OCI-LY7 (cell line): Measurements from ENCODE around the gene PHF19. TPM values are rescaled to one million over a fixed set of nuclear protein-coding genes. Genes with fewer than 3 reads are reported as not detected.

Experiments used
- BruUV-seq: library from RNA; stranded (reverse); fragments of 400-500 nt; replicated peaks from 2 replicates; lab custom pipeline; 2021; lab: Mats Ljungman, UMichigan
- CTCF ChIA-PET: fragments of 300-600 bp; sonication (Branson Sonifier 250); formaldehyde crosslinking; loops from one replicate; lab custom pipeline; 2022; ENCODE audit warnings: antibody characterized with exemption; ENCODE audit not compliant: unreplicated experiment; lab: Charles Lee
- POLR2A ChIA-PET: fragments of 300-600 bp; sonication (Branson Sonifier 250); formaldehyde crosslinking; loops from one replicate; lab custom pipeline; 2022; ENCODE audit warnings: antibody characterized with exemption; lab: Charles Lee
- DNase-seq: peaks from one replicate; pipeline ENCODE4 v3.0.0-alpha.2; 2015; ENCODE audit warnings: low spot score
- H2AFZ ChIP-seq: fragments of 200-600 bp; sonication (generic), shearing (Covaris generic); 2 replicates; pipeline ENCODE4 v1.6.1; 2014; ENCODE audit warnings: mild to moderate bottlenecking, antibody characterized with exemption, low read length, moderate library complexity
- H3K27ac ChIP-seq: fragments of 200-600 bp; sonication (generic); 2 replicates; pipeline ENCODE4 v1.5.1; 2014; ENCODE audit warnings: mixed run types, low read depth, mild to moderate bottlenecking, moderate library complexity, low read length, inconsistent platforms; ENCODE audit not compliant: poor library complexity, severe bottlenecking
- H3K36me3 ChIP-seq: fragments of 200-600 bp; sonication (generic); 2 replicates; pipeline ENCODE4 v1.6.1; 2014; ENCODE audit warnings: mild to moderate bottlenecking, antibody characterized with exemption, low read length, moderate library complexity, mixed read lengths; ENCODE audit not compliant: insufficient read depth
- H3K4me1 ChIP-seq: fragments of 200-600 bp; sonication (generic); 2 replicates; pipeline ENCODE4 v1.5.1; 2014; ENCODE audit warnings: mild to moderate bottlenecking, low read length; ENCODE audit not compliant: insufficient read depth, poor library complexity, severe bottlenecking
- H3K4me2 ChIP-seq: fragments of 200-600 bp; sonication (generic); 2 replicates; pipeline ENCODE4 v1.6.1; 2014; ENCODE audit warnings: mild to moderate bottlenecking, low read length
- H3K4me3 ChIP-seq: fragments of 200-600 bp; sonication (generic); 2 replicates; pipeline ENCODE4 v1.5.1; 2014; ENCODE audit warnings: mild to moderate bottlenecking, low read depth, low read length; ENCODE audit not compliant: poor library complexity, severe bottlenecking
- H3K79me2 ChIP-seq: fragments of 200-600 bp; sonication (generic); 2 replicates; pipeline ENCODE4 v1.6.1; 2016; ENCODE audit warnings: low read depth, mild to moderate bottlenecking, low read length, moderate library complexity, mixed read lengths; ENCODE audit not compliant: insufficient read depth
- H3K9me2 ChIP-seq: fragments of 200-600 bp; sonication (generic); 2 replicates; pipeline ENCODE4 v1.6.1; 2016; ENCODE audit warnings: mild to moderate bottlenecking, low read length, mixed read lengths; ENCODE audit not compliant: insufficient read depth
- H3K9me3 ChIP-seq: fragments of 200-600 bp; sonication (generic); 2 replicates; pipeline ENCODE4 v1.6.1; 2014; ENCODE audit warnings: mild to moderate bottlenecking, mixed run types, low read length, mixed read lengths
- H4K20me1 ChIP-seq: fragments of 200-600 bp; sonication (generic); 2 replicates; pipeline ENCODE4 v1.6.1; 2014; ENCODE audit warnings: mild to moderate bottlenecking, antibody characterized with exemption, low read length, moderate library complexity, mixed read lengths; ENCODE audit not compliant: insufficient read depth
- EZH2phosphoT487 ChIP-seq: fragments of 200-600 bp; sonication (generic); IDR thresholded peaks from 2 replicates; pipeline ENCODE4 v1.6.1; 2018; ENCODE audit warnings: low read depth, borderline replicate concordance, mild to moderate bottlenecking, mixed run types, antibody characterized with exemption, low read length, moderate library complexity, mixed read lengths
- intact Hi-C: fragments of 100-400 bp; cut with micrococcal nuclease; formaldehyde crosslinking; loops from one replicate; pipeline ENCODE4 v1.10.0; 2022; ENCODE audit not compliant: unreplicated experiment
- total RNA-seq, 2 experiments: library from RNA; depleted of rRNA in 1 of 2; stranded (reverse); fragments of >200 nt in 1 of 2; shearing (Covaris generic) in 1 of 2; gene quantifications; 2 replicates each; pipeline ENCODE4 v1.2.3, GENCODE V29; 2014 to 2022
- TF ChIP-seq, protein P1 (sequence below): fragments of 200-600 bp; sonication (generic); conservative IDR thresholded peaks from 2 replicates; pipeline ENCODE4 v1.5.1; 2014; ENCODE audit warnings: mild to moderate bottlenecking, antibody characterized with exemption, low read length, moderate library complexity, mixed read lengths

PHF19 gene
- total RNA-seq, 2 experiments from 2014 or later, result 102 to 214 TPM

DNA sequence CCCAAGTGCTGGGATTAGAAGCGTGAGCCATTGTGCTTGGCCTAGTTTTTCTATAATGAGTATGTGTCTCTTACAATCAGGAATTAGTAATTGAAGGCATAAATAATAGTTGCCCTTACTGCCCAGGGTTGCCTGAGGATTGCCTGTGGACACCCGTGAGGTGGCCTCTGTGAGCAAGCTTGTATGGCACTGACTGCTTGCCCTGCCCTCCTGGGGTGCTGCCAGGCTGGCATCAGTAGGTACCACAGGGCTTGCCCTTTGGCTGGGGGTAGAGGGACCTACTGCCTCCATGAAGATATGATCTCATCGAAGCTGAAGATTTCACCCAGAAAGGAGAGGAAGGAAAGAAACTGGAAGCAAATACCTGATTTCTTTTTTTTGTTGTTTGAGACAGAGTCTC is 23.8 kb upstream of the PHF19 start:
- ChIA-PET POLR2A (interaction anchor here (0.8 to 7.0 kb wide), 9 partner anchors 8 to 38 kb away, joined by 3 to 100 read pairs (median 6); no protein-coding TSS in a partner anchor), CTCF (interaction anchor here (2.5 kb wide), 1 partner anchor 8 kb away, joined by 15 read pairs; no protein-coding TSS in a partner anchor)
- Histone ChIP-seq H3K27ac (peak overlapping the region; percentile 97), H2AFZ (no peak overlapping the region), H3K4me1 (peaks cover 99% of the 10 kb centered on the region), H3K36me3 (peaks cover 10% of the 10 kb centered on the region; the same call in 1 of the 2 replicates), H3K9me3 (no peaks in the 10 kb centered on the region), H3K4me2 (peak overlapping the region; percentile 80), H3K4me3 (no peak overlapping the region), H4K20me1 (no peaks in the 10 kb centered on the region), H3K9me2 (no peaks in the 10 kb centered on the region), H3K79me2 (no peaks in the 10 kb centered on the region; the same call in 1 of the 2 replicates)
- no peak for DNase-seq
- no TSS peak for BruUV-seq
- intact Hi-C loops, result no loop called here
- no peak for TF ChIP-seq EZH2phosphoT487
- TF ChIP-seq, protein P1, sequence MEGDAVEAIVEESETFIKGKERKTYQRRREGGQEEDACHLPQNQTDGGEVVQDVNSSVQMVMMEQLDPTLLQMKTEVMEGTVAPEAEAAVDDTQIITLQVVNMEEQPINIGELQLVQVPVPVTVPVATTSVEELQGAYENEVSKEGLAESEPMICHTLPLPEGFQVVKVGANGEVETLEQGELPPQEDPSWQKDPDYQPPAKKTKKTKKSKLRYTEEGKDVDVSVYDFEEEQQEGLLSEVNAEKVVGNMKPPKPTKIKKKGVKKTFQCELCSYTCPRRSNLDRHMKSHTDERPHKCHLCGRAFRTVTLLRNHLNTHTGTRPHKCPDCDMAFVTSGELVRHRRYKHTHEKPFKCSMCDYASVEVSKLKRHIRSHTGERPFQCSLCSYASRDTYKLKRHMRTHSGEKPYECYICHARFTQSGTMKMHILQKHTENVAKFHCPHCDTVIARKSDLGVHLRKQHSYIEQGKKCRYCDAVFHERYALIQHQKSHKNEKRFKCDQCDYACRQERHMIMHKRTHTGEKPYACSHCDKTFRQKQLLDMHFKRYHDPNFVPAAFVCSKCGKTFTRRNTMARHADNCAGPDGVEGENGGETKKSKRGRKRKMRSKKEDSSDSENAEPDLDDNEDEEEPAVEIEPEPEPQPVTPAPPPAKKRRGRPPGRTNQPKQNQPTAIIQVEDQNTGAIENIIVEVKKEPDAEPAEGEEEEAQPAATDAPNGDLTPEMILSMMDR, result no peak

DNA sequence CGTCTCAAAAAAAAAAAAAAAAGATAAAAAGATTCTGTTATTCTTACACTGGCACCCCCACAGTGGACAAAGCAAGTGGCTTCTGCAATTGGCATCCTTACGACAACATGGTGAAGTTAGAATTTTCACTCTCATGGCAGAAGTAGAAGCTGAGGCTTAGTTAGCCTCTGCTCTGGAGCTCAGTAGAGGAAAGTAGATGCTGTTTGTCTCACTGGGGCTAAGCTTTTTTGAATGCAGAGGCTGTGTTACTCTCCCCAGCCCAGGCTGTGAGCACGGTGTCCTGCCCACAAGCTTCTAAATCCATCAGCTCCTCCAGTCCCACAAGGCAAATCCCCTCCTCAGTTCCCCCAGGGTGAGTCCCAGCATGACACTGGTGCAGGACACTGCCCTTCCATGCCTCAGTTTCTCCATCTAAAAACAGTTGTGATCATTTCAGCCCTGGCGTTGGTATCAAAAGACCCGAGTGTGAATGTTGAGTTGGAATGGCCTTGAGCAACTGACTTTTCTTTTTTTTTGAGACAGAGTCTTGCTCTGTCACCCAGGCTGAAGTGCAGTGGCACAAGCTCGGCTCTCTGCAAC is 22.6 kb upstream of the PHF19 start:
- peaks cover 3% of the 10 kb centered on the region; the same call in 1 of the 2 replicates for H3K36me3 ChIP-seq
- peak overlapping the region; percentile 97 for H3K27ac ChIP-seq
- H3K79me2 ChIP-seq, result no peaks in the 10 kb centered on the region; the same call in 1 of the 2 replicates
- H3K9me3 ChIP-seq, result no peaks in the 10 kb centered on the region
- no peaks in the 10 kb centered on the region for H3K9me2 ChIP-seq
- TF ChIP-seq EZH2phosphoT487, result no peak
- TF ChIP-seq, protein P1, result no peak
- H3K4me1 ChIP-seq, result peaks cover 99% of the 10 kb centered on the region
- intact Hi-C loops, result no loop called here
- no peaks in the 10 kb centered on the region for H4K20me1 ChIP-seq
- no peak overlapping the region for H3K4me3 ChIP-seq
- DNase-seq, result no peak
- POLR2A ChIA-PET, result interaction anchor here (0.5 to 7.0 kb wide), 7 partner anchors 16 to 1742 kb away, joined by 3 to 100 read pairs (median 6); no protein-coding TSS in a partner anchor
- CTCF ChIA-PET, result interaction anchor here (0.6 kb wide), 1 partner anchor 15 kb away, joined by 3 read pairs; no protein-coding TSS in a partner anchor
- peak overlapping the region; percentile 25; the same call in 1 of the 2 replicates for H3K4me2 ChIP-seq
- BruUV-seq, result no TSS peak
- H2AFZ ChIP-seq, result no peak overlapping the region

DNA sequence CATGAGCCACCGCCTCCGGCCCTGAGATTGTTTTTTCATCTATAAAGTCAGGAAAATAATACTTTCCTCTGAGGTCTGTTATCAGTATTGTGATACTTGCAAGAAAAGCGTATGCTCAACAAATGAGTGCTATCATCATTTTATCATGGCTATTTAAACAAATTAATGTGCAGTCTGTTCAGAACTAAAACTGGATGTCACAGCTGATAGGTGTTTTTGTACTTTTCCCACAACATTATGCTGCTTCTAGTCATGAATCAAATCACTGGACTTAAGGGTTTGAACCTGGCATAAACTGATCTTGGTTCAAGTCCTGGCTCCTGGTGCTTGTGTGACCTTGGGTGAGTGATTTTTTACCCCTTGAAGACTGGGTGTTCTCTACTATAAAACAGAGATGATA is 21.4 kb upstream of the PHF19 start:
- H3K36me3 ChIP-seq, result no peaks in the 10 kb centered on the region
- POLR2A ChIA-PET, result interaction anchor here (16.9 kb wide), 1 partner anchor 31 kb away, joined by 372 read pairs; the partner anchor contains the start of gene TRAF1
- CTCF ChIA-PET, result no interaction called here
- no peaks in the 10 kb centered on the region; the same call in 1 of the 2 replicates for H3K79me2 ChIP-seq
- H4K20me1 ChIP-seq, result no peaks in the 10 kb centered on the region
- BruUV-seq, result no TSS peak
- H3K4me2 ChIP-seq, result 0 out of 2 replicates have a peak overlapping the region, but pooled peaks have one; percentile 15
- H3K9me2 ChIP-seq, result no peaks in the 10 kb centered on the region
- H3K4me3 ChIP-seq, result no peak overlapping the region
- no peaks in the 10 kb centered on the region for H3K9me3 ChIP-seq
- intact Hi-C loops, result no loop called here
- H2AFZ ChIP-seq, result no peak overlapping the region
- no peak for DNase-seq
- TF ChIP-seq, protein P1, result no peak
- no peak for TF ChIP-seq EZH2phosphoT487
- H3K27ac ChIP-seq, result peak overlapping the region; percentile 85
- peaks cover 98% of the 10 kb centered on the region for H3K4me1 ChIP-seq
